SK-N-SH (cell line): Measurements from ENCODE around the gene BTNL8. TPM values are rescaled to one million over a fixed set of nuclear protein-coding genes. Genes with fewer than 3 reads are reported as not detected.

ENCODE experiments used
- CTCF ChIA-PET: fragments of 300-600, 350-600 bp; formaldehyde crosslinking; extraction: SDS; loops from one replicate; lab custom pipeline; 2021; lab: Yijun Ruan, JAX
- POLR2A ChIA-PET: fragments of 350-600 bp; sonication (Branson Sonifier 250); formaldehyde crosslinking; extraction: SDS; loops from one replicate; lab custom pipeline; 2020; ENCODE audit warnings: antibody characterized with exemption, inconsistent platforms; lab: Yijun Ruan, JAX
- DNase-seq: peaks from one replicate; pipeline ENCODE4 v3.0.0; 2012
- H2AFZ ChIP-seq: fragments of 200-600 bp; sonication (generic); 2 replicates; pipeline ENCODE4 v1.8.1; 2016; ENCODE audit warnings: antibody characterized with exemption, mild to moderate bottlenecking, low read depth
- H3F3A ChIP-seq: fragments of 200-600 bp; sonication (generic); replicated peaks from 2 replicates; pipeline ENCODE3; 2016; ENCODE audit warnings: antibody characterized with exemption, mild to moderate bottlenecking; ENCODE audit not compliant: insufficient read depth
- H3K27ac ChIP-seq, 2 experiments: fragments of 200-500 bp in 1 of 2; fragments of 200-600 bp in 1 of 2; sonication (Bioruptor generic) in 1 of 2; sonication (generic), shearing (Covaris generic) in 1 of 2; 2 replicates each; pipeline versions ENCODE4 v1.5.1 to v1.6.1; 2014 to 2016; ENCODE audit warnings: low read depth in 2 of 2, inconsistent platforms in 1 of 2, low read length in 1 of 2, mild to moderate bottlenecking in 1 of 2, mixed read lengths in 1 of 2
- H3K27me3 ChIP-seq: fragments of 200-600 bp; sonication (generic), shearing (Covaris generic); 2 replicates; pipeline ENCODE4 v1.6.1; 2016; ENCODE audit warnings: mixed run types; ENCODE audit not compliant: insufficient read depth
- H3K36me3 ChIP-seq, 2 experiments: fragments of 200-500 bp in 1 of 2; fragments of 200-600 bp in 1 of 2; sonication (Bioruptor generic) in 1 of 2; sonication (generic) in 1 of 2; replicated peaks in 1 of 2; 2 replicates each; pipeline versions ENCODE3 to v1.5.1; 2014 to 2016; ENCODE audit warnings: low read length in 1 of 2, mild to moderate bottlenecking in 1 of 2; ENCODE audit not compliant: insufficient read depth in 2 of 2, control insufficient read depth in 1 of 2
- H3K4me1 ChIP-seq, 2 experiments: fragments of 200-500 bp in 1 of 2; fragments of 200-600 bp in 1 of 2; sonication (Bioruptor generic) in 1 of 2; sonication (generic), shearing (Covaris generic) in 1 of 2; 2 replicates each; pipeline versions ENCODE4 v1.5.1 to v1.6.1; 2014 to 2016; ENCODE audit warnings: low read depth in 1 of 2, low read length in 1 of 2, mixed run types in 1 of 2; ENCODE audit not compliant: insufficient read depth in 2 of 2, control insufficient read depth in 1 of 2
- H3K4me2 ChIP-seq: fragments of 200-600 bp; sonication (generic), shearing (Covaris generic); 2 replicates; pipeline ENCODE4 v1.6.1; 2017; ENCODE audit warnings: mixed run types
- H3K4me3 ChIP-seq, 2 experiments: fragments of 200-500 bp in 1 of 2; fragments of 200-600 bp in 1 of 2; sonication (Bioruptor generic) in 1 of 2; sonication (generic), shearing (Covaris generic) in 1 of 2; 2 replicates each; pipeline versions ENCODE4 v1.5.1 to v1.8.1; 2014 to 2016; ENCODE audit warnings: low read depth in 2 of 2, inconsistent platforms in 1 of 2, low read length in 1 of 2, mild to moderate bottlenecking in 1 of 2, mixed read lengths in 1 of 2, moderate library complexity in 1 of 2
- H3K79me2 ChIP-seq: fragments of 200-600 bp; sonication (generic); 2 replicates; pipeline ENCODE4 v1.8.1; 2017; ENCODE audit warnings: mild to moderate bottlenecking; ENCODE audit not compliant: insufficient read depth
- H3K9ac ChIP-seq: fragments of 200-600 bp; sonication (generic); 2 replicates; pipeline ENCODE4 v1.6.1; 2017; ENCODE audit warnings: mixed run types
- H3K9me2 ChIP-seq: fragments of 200-600 bp; sonication (generic); 2 replicates; pipeline ENCODE4 v1.6.1; 2017; ENCODE audit warnings: mixed run types
- H3K9me3 ChIP-seq: fragments of 200-600 bp; sonication (generic); 2 replicates; pipeline ENCODE4 v1.6.1; 2017; ENCODE audit warnings: mixed run types, mild to moderate bottlenecking, moderate library complexity
- H4K20me1 ChIP-seq: fragments of 200-600 bp; sonication (generic); 2 replicates; pipeline ENCODE4 v1.6.1; 2017; ENCODE audit warnings: mild to moderate bottlenecking, mixed run types; ENCODE audit not compliant: insufficient read depth
- CHD2 ChIP-seq: fragments of 150-350 bp; IDR thresholded peaks from 2 replicates; pipeline ENCODE4 v1.6.1; 2018; ENCODE audit warnings: low read length; ENCODE audit not compliant: partially characterized antibody
- FOXJ3 ChIP-seq: sonication (generic); formaldehyde crosslinking; IDR thresholded peaks from 2 replicates; pipeline ENCODE4 v1.5.1; 2020; ENCODE audit warnings: mild to moderate bottlenecking, missing genetic modification reagents
- FOXM1 ChIP-seq: IDR thresholded peaks from 2 replicates; pipeline ENCODE4 v1.4.0; 2012; ENCODE audit warnings: low read depth, mild to moderate bottlenecking
- GATA2 ChIP-seq: sonication (generic); formaldehyde crosslinking; IDR thresholded peaks from 2 replicates; pipeline ENCODE4 v1.5.0; 2020; ENCODE audit warnings: mild to moderate bottlenecking, missing genetic modification reagents
- JUND ChIP-seq: IDR thresholded peaks from 2 replicates; pipeline ENCODE4 v1.4.0; 2012
- MEF2A ChIP-seq: IDR thresholded peaks from 2 replicates; pipeline ENCODE4 v1.4.0; 2012; ENCODE audit warnings: low read depth, borderline replicate concordance
- NFIC ChIP-seq: IDR thresholded peaks from 2 replicates; pipeline ENCODE4 v1.4.0; 2012; ENCODE audit warnings: borderline replicate concordance
- POLR2AphosphoS5 ChIP-seq: IDR thresholded peaks from 2 replicates; pipeline ENCODE4 v1.6.1; 2012; ENCODE audit warnings: low read depth, low read length
- RAD21 ChIP-seq: IDR thresholded peaks from 2 replicates; pipeline ENCODE4 v1.6.1; 2012; ENCODE audit warnings: mild to moderate bottlenecking, low read length
- RCOR1 ChIP-seq: fragments of 150-350 bp; IDR thresholded peaks from 2 replicates; pipeline ENCODE4 v1.6.1; 2017; ENCODE audit warnings: antibody characterized with exemption, low read length
- YY1 ChIP-seq: IDR thresholded peaks from 2 replicates; pipeline ENCODE4 v1.4.0; 2012; ENCODE audit warnings: low read depth, mild to moderate bottlenecking
- WGBS: methylation state at CpG from one replicate; pipeline ENCODE4 v1.1.6; 2017; ENCODE audit warnings: low lambda C conversion rate; 5-methylcytosine and 5-hydroxymethylcytosine counted together
- polyA plus RNA-seq, 3 experiments: library from polyadenylated mRNA; depleted of rRNA; stranded (reverse); fragments of >200 nt; gene quantifications; 2 replicates each; pipeline ENCODE4 v1.2.3, GENCODE V29; 2012
- TF ChIP-seq, protein P1 (sequence below): fragments of 200-600 bp; sonication (generic); IDR thresholded peaks from 2 replicates; pipeline ENCODE4 v1.6.1; 2017; ENCODE audit warnings: antibody characterized with exemption, mild to moderate bottlenecking, moderate library complexity
- TF ChIP-seq, protein P2 (sequence below): IDR thresholded peaks from 2 replicates; pipeline ENCODE4 v1.4.0; 2012; ENCODE audit warnings: low read depth, borderline replicate concordance
- TF ChIP-seq, protein P3 (sequence below): IDR thresholded peaks from 2 replicates; pipeline ENCODE4 v1.4.0; 2012; ENCODE audit warnings: low read depth, borderline replicate concordance
- TF ChIP-seq, protein P4 (sequence below): IDR thresholded peaks from 2 replicates; pipeline ENCODE4; 2012

The BTNL8 gene
- polyA plus RNA-seq, 1 of the 3 experiments (the other 2 are of a cell fraction): not detected

DNA sequence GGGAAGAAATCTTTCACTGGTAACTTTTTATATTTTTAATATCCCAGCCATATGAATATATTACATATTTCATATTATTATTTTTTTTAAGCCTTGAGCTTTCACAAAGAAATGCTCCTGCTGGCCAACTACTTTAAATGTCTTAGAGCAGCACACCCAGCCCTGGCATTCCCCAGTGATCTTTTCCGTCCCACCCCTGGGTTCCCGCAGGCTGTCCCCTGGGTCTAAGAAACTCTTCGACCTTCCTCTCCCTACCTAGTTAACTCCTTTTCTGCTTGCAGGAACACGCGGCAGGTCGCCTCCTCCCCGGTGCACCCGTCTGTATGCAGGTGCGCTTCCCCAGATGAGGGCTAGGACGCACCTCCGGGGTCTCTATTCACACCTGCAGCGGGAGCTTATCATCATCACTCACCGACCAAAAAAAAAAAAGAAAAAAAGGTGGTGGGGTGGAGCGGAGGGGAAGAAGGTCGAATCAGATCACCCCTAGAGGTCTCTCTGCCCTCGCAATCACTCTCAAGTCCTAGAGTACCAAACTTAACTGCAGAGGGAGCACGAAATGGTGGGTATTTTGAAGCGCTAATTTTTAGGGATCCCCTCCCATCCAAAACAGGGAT lies 38.6 kb upstream of the BTNL8 start:
- Histone ChIP-seq H3K4me1 (no peaks in the 10 kb centered on the region; a peak in 2 of 4 replicates), H3K79me2 (peaks cover 43% of the 10 kb centered on the region), H3F3A (peaks cover 8% of the 10 kb centered on the region), H3K27me3 (no peaks in the 10 kb centered on the region), H2AFZ (peak overlapping the region; percentile 99), H3K4me3 (peak overlapping the region; percentile 87 to 99), H3K9me2 (no peaks in the 10 kb centered on the region), H3K4me2 (peak overlapping the region; percentile 98), H3K27ac (peak overlapping the region; percentile 77 to 90), H4K20me1 (no peaks in the 10 kb centered on the region), H3K9me3 (no peaks in the 10 kb centered on the region), H3K36me3 (peaks cover 13 to 14% of the 10 kb centered on the region in 2 experiments), H3K9ac (peak overlapping the region; percentile 98)
- 1% methylated on average over 17 of the region's 18 CpGs for WGBS
- peak; percentile 65 for DNase-seq
- ChIA-PET CTCF (interaction anchor here (1.3 to 1.4 kb wide), 2 partner anchors 23 to 76 kb away, joined by 3 to 4 read pairs; no protein-coding TSS in a partner anchor), POLR2A (interaction anchor here (1.5 to 1.7 kb wide), 2 partner anchors 29 to 50 kb away, joined by 6 to 9 read pairs; no protein-coding TSS in a partner anchor)
- TF ChIP-seq, protein P1, sequence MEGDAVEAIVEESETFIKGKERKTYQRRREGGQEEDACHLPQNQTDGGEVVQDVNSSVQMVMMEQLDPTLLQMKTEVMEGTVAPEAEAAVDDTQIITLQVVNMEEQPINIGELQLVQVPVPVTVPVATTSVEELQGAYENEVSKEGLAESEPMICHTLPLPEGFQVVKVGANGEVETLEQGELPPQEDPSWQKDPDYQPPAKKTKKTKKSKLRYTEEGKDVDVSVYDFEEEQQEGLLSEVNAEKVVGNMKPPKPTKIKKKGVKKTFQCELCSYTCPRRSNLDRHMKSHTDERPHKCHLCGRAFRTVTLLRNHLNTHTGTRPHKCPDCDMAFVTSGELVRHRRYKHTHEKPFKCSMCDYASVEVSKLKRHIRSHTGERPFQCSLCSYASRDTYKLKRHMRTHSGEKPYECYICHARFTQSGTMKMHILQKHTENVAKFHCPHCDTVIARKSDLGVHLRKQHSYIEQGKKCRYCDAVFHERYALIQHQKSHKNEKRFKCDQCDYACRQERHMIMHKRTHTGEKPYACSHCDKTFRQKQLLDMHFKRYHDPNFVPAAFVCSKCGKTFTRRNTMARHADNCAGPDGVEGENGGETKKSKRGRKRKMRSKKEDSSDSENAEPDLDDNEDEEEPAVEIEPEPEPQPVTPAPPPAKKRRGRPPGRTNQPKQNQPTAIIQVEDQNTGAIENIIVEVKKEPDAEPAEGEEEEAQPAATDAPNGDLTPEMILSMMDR: peak; percentile 42
- TF ChIP-seq JUND: no peak

DNA sequence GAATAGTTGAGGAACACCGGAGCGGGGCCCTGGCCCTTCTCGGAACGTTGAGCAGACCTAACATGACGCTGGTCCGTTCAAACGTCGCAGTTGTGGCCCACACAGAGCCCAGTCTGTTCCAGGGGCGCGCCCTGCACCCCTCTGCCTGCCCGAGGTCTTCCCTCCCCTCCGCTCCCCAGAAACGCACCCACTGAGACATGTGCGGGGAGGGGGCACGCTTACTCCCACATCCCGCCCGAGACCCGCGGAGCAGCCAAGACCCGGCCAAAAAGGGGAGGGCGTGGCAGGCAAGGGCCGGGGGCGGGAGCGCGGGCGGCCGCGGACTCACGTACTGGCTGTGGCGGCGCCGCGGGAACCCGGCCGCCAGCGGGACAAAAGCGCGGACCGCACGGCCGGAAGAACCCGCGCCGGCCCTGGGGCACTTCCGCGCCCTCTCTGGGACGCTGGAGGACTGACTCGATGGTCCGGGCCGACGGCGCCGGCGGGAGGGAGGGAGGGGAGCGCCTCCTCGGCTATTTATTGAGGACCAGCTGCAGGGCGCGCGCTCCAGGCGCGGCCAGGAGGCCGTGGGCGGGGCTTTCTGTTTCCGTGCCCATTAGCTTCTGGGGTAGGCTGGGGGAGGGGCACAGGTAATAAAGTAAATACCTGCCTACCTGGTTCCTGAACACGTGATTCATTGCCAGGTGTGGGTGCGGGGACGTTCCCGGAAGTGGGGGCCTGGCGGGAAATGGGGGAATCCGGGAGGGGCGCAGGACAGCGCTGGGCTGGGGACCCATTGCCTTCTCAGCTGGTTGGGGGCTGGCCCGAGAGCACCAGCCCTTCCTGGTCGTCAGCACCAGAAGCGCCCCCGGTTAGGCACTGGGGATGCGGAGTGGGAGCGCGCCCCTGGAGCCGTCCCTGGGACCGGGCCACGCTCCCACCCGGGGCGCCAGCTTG lies 37.8 kb upstream of the BTNL8 start, which contains the start of gene ZFP62:
TSS of gene ZFP62 (minus strand) at position 390 of the 936 bp plus-strand sequence. CDS start at position 333, 57 bp downstream.
- H3K27me3 ChIP-seq: 0 out of 2 replicates have a peak, but pooled peaks cover 1% of the 10 kb centered on the region
- H3K4me2 ChIP-seq: peak within 1 kb of the TSS; percentile 98
- peak within 1 kb of the TSS; percentile 99 for H2AFZ ChIP-seq
- peak; percentile 94 for DNase-seq
- WGBS: under 1% methylated on average over 46 of the region's 84 CpGs
- POLR2A ChIA-PET: interaction anchor here (1.3 to 1.7 kb wide), 3 partner anchors 12 to 51 kb away, joined by 4 to 9 read pairs (median 6); no protein-coding TSS in a partner anchor
- peaks cover 5 to 6% of the 10 kb centered on the region in 2 experiments for H3K36me3 ChIP-seq
- H3K9me3 ChIP-seq: no peaks in the 10 kb centered on the region
- peaks cover 37% of the 10 kb centered on the region for H3K79me2 ChIP-seq
- CTCF ChIA-PET: interaction anchor here (0.7 to 1.4 kb wide), 4 partner anchors 24 to 77 kb away, joined by 3 to 4 read pairs (median 4); no protein-coding TSS in a partner anchor
- H3F3A ChIP-seq: peaks cover 8% of the 10 kb centered on the region
- H3K4me1 ChIP-seq: no peaks in the 10 kb centered on the region; a peak in 2 of 4 replicates
- H3K9ac ChIP-seq: peak within 1 kb of the TSS; percentile 98
- H3K9me2 ChIP-seq: no peaks in the 10 kb centered on the region
- H3K27ac ChIP-seq: peak within 1 kb of the TSS; percentile 77 to 90
- H3K4me3 ChIP-seq: peak within 1 kb of the TSS; percentile 87 to 99
- H4K20me1 ChIP-seq: no peaks in the 10 kb centered on the region
- TF ChIP-seq, protein P2, sequence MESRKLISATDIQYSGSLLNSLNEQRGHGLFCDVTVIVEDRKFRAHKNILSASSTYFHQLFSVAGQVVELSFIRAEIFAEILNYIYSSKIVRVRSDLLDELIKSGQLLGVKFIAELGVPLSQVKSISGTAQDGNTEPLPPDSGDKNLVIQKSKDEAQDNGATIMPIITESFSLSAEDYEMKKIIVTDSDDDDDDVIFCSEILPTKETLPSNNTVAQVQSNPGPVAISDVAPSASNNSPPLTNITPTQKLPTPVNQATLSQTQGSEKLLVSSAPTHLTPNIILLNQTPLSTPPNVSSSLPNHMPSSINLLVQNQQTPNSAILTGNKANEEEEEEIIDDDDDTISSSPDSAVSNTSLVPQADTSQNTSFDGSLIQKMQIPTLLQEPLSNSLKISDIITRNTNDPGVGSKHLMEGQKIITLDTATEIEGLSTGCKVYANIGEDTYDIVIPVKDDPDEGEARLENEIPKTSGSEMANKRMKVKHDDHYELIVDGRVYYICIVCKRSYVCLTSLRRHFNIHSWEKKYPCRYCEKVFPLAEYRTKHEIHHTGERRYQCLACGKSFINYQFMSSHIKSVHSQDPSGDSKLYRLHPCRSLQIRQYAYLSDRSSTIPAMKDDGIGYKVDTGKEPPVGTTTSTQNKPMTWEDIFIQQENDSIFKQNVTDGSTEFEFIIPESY: no peak
- TF ChIP-seq YY1 (peak; percentile 15; the same call in 1 of the 2 replicates), FOXJ3 (CRISPR knock-in tag) (0 out of 2 replicates have a peak, but pooled peaks have one; percentile 33), FOXM1 (0 out of 2 replicates have a peak, but pooled peaks have one; percentile 37), NFIC (no peak), GATA2 (CRISPR knock-in tag) (no peak), RCOR1 (no peak), POLR2AphosphoS5 (no peak), JUND (no peak), RAD21 (no peak), MEF2A (no peak), CHD2 (peak; percentile 37)
- TF ChIP-seq, protein P1: no peak; the same call in 1 of the 2 replicates
- TF ChIP-seq, protein P3, sequence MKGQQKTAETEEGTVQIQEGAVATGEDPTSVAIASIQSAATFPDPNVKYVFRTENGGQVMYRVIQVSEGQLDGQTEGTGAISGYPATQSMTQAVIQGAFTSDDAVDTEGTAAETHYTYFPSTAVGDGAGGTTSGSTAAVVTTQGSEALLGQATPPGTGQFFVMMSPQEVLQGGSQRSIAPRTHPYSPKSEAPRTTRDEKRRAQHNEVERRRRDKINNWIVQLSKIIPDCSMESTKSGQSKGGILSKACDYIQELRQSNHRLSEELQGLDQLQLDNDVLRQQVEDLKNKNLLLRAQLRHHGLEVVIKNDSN: peak; percentile 69; the same call in 1 of the 2 replicates
- TF ChIP-seq, protein P4, sequence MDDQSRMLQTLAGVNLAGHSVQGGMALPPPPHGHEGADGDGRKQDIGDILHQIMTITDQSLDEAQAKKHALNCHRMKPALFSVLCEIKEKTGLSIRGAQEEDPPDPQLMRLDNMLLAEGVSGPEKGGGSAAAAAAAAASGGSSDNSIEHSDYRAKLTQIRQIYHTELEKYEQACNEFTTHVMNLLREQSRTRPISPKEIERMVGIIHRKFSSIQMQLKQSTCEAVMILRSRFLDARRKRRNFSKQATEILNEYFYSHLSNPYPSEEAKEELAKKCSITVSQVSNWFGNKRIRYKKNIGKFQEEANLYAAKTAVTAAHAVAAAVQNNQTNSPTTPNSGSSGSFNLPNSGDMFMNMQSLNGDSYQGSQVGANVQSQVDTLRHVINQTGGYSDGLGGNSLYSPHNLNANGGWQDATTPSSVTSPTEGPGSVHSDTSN: no peak
